HepG2 (cell line): ENCODE data around the gene TOM1L1. TPM values are rescaled to one million over a fixed set of nuclear protein-coding genes. Genes with fewer than 3 reads are reported as not detected.

Source experiments
- ATAC-seq: fragments of 200-7000 bp; cut with Tn5 transposase; 3 replicates; pipeline ENCODE4 v1.9.1; 2020; ENCODE audit warnings: mild to moderate bottlenecking, moderate library complexity
- BruUV-seq: library from RNA; stranded (reverse); fragments of 400-500 nt; replicated peaks from 2 replicates; lab custom pipeline; 2021; lab: Mats Ljungman, UMichigan
- CTCF ChIA-PET: fragments of 300-600 bp; formaldehyde crosslinking; extraction: SDS; loops from one replicate; lab custom pipeline; 2021; ENCODE audit warnings: low total read pairs, inconsistent platforms, low intra/inter-chr PET ratio; lab: Yijun Ruan, JAX
- POLR2A ChIA-PET: fragments of 350-600 bp; sonication (Branson Sonifier 250); formaldehyde crosslinking; loops from one replicate; lab custom pipeline; 2020; ENCODE audit warnings: antibody characterized with exemption, inconsistent platforms; lab: Yijun Ruan, JAX
- DNase-seq: peaks from one replicate; pipeline ENCODE4 v3.0.0-alpha.2; 2015; ENCODE audit warnings: low spot score
- FAIRE-seq: peaks from 3 replicates; lab custom pipeline; 2011; peaks lifted over from hg19 to GRCh38; lab: Jason Lieb, UNC
- H2AFZ ChIP-seq: one replicate; pipeline ENCODE4 v1.6.1; 2011; ENCODE audit warnings: low read length, inconsistent platforms
- H3K27ac ChIP-seq: fragments of 300-600 bp; 3 replicates; pipeline ENCODE4 v1.8.0; 2011; ENCODE audit warnings: mixed run types, mild to moderate bottlenecking, mixed read lengths, low read length, inconsistent platforms; ENCODE audit not compliant: insufficient read depth; ENCODE audit errors: extremely low read length
- H3K27me3 ChIP-seq, 2 experiments: fragments of 200-600 bp in 1 of 2; 2 replicates in 1 of 2; 3 replicates in 1 of 2; pipeline versions ENCODE4 v1.6.0 to v1.8.0; 2011; ENCODE audit warnings: low read length in 2 of 2, mild to moderate bottlenecking in 2 of 2, moderate library complexity in 2 of 2, inconsistent platforms in 1 of 2; ENCODE audit not compliant: insufficient read depth in 2 of 2, control insufficient read depth in 1 of 2
- H3K36me3 ChIP-seq, 2 experiments: fragments of 200-600 bp in 1 of 2; replicated peaks in 1 of 2; 2 replicates in 1 of 2; 3 replicates in 1 of 2; pipeline versions ENCODE4 v1.5.1 to v1.8.0; 2011; ENCODE audit warnings: low read length in 2 of 2, inconsistent platforms in 1 of 2; ENCODE audit not compliant: insufficient read depth in 2 of 2, control insufficient read depth in 1 of 2
- H3K4me1 ChIP-seq: 2 replicates; pipeline ENCODE4 v1.5.1; 2012; ENCODE audit warnings: low read length, inconsistent platforms; ENCODE audit not compliant: insufficient read depth
- H3K4me2 ChIP-seq: 2 replicates; pipeline ENCODE4 v1.6.0; 2011; ENCODE audit warnings: low read depth, low read length, inconsistent platforms
- H3K4me3 ChIP-seq, 3 experiments: fragments of 200-600 bp in 1 of 3; sonication (generic), shearing (Covaris generic) in 1 of 3; replicated peaks in 1 of 3; 2 replicates each; pipeline ENCODE4 v1.5.1; 2011 to 2016; ENCODE audit warnings: low read length in 3 of 3, inconsistent platforms in 2 of 3, low read depth in 2 of 3, mild to moderate bottlenecking in 2 of 3, control low read depth in 1 of 3, mixed read lengths in 1 of 3; ENCODE audit not compliant: insufficient read depth in 1 of 3
- H3K79me2 ChIP-seq: one replicate; pipeline ENCODE4 v1.6.1; 2011; ENCODE audit warnings: low read length, inconsistent platforms; ENCODE audit not compliant: insufficient read depth
- H3K9ac ChIP-seq: 2 replicates; pipeline ENCODE4 v1.6.0; 2011; ENCODE audit warnings: mild to moderate bottlenecking, low read depth, low read length, inconsistent platforms; ENCODE audit not compliant: insufficient read depth
- H3K9me3 ChIP-seq: 2 replicates; pipeline ENCODE4 v1.5.1; 2012; ENCODE audit warnings: mild to moderate bottlenecking, low read length
- H4K20me1 ChIP-seq: 2 replicates; pipeline ENCODE4 v1.6.0; 2011; ENCODE audit warnings: inconsistent platforms, mild to moderate bottlenecking, low read length, moderate library complexity; ENCODE audit not compliant: insufficient read depth
- ARID5B ChIP-seq: IDR thresholded peaks from 2 replicates; pipeline ENCODE4 v1.4.0; 2020; ENCODE audit warnings: mild to moderate bottlenecking, missing genetic modification reagents
- ELF1 ChIP-seq: sonication (generic); formaldehyde crosslinking; IDR thresholded peaks from 2 replicates; pipeline ENCODE4 v1.4.0; 2020; ENCODE audit warnings: missing genetic modification reagents
- KDM6A ChIP-seq: IDR thresholded peaks from 2 replicates; pipeline ENCODE4 v1.6.1; 2016; ENCODE audit warnings: low read depth
- KLF11 ChIP-seq: IDR thresholded peaks from 2 replicates; pipeline ENCODE4 v1.6.1; 2016; ENCODE audit warnings: missing compliant biosample characterization
- NR2C2 ChIP-seq: sonication (generic); formaldehyde crosslinking; IDR thresholded peaks from 2 replicates; pipeline ENCODE4 v1.4.0; 2020; ENCODE audit warnings: missing genetic modification reagents, mild to moderate bottlenecking, moderate library complexity, borderline replicate concordance
- SIN3B ChIP-seq: fragments of 150-350 bp; IDR thresholded peaks from 2 replicates; pipeline ENCODE4 v1.6.1; 2014; ENCODE audit warnings: low read length
- SKI ChIP-seq: fragments of 450-650 bp; IDR thresholded peaks from one replicate; pipeline ENCODE4 v1.6.1; 2018; ENCODE audit warnings: mild to moderate bottlenecking; ENCODE audit not compliant: partially characterized antibody
- SNAPC2 ChIP-seq: sonication (generic); formaldehyde crosslinking; IDR thresholded peaks from 2 replicates; pipeline ENCODE4 v1.8.1; 2022; ENCODE audit warnings: mild to moderate bottlenecking, missing genetic modification reagents
- THAP7 ChIP-seq: sonication (generic); formaldehyde crosslinking; IDR thresholded peaks from 2 replicates; pipeline ENCODE4 v1.8.1; 2023; ENCODE audit warnings: mild to moderate bottlenecking, missing genetic modification reagents
- ZNF276 ChIP-seq: sonication (generic); formaldehyde crosslinking; IDR thresholded peaks from 2 replicates; pipeline ENCODE4 v1.4.0; 2020; ENCODE audit warnings: mild to moderate bottlenecking, low read depth, missing genetic modification reagents
- ZNF691 ChIP-seq: sonication (generic); formaldehyde crosslinking; IDR thresholded peaks from 2 replicates; pipeline ENCODE4 v1.4.0; 2020; ENCODE audit warnings: missing genetic modification reagents, low read depth, mild to moderate bottlenecking, borderline replicate concordance
- in situ Hi-C: cut with HindIII; loops from 2 replicates; pipeline ENCODE4 v1.10.0; 2017; ENCODE audit warnings: low pct_unique_long_range_greater_than_20kb; ENCODE audit not compliant: extremely low pct_ligation_motif_present
- intact Hi-C: fragments of 100-400 bp; cut with micrococcal nuclease; formaldehyde crosslinking; loops from one replicate; pipeline ENCODE4 v1.10.0; 2022; ENCODE audit not compliant: unreplicated experiment
- polyA plus RNA-seq, 8 experiments: library from polyadenylated mRNA; depleted of rRNA in 3 of 8; stranded (reverse) in 7 of 8; unstranded in 1 of 8; fragments of >200 nt; fragmentation: Illumina TruSeq in 4 of 8; extraction: Trizol in 4 of 8; gene quantifications; 2 replicates each; pipeline versions ENCODE4 v1.2.1 to v1.2.3, GENCODE V29; 2011 to 2016; ENCODE audit warnings: low read depth in 4 of 8, missing spikeins in 1 of 8, mixed read lengths in 1 of 8; ENCODE audit not compliant: insufficient read depth in 1 of 8
- total RNA-seq, 5 experiments: library from RNA; depleted of rRNA; stranded (reverse); fragments of >200 nt; fragmentation: Illumina TruSeq; extraction: Trizol; gene quantifications; 2 replicates each; pipeline ENCODE4 v1.2.3, GENCODE V29; 2016; ENCODE audit warnings: low read depth in 1 of 5

The TOM1L1 gene
- total and polyA plus RNA-seq, 2 of the 13 experiments (the other 11 are each of a cell fraction or from before 2014, with no cell fraction given), result 45.3 to 51.3 TPM

- Histone ChIP-seq H3K36me3 (peaks cover 2 to 10% of the 10 kb centered on the region in 2 experiments; a peak in 4 of 5 replicates), H3K27me3 (no peaks in the 10 kb centered on the region), H3K9me3 (peaks cover 7% of the 10 kb centered on the region), H3K27ac (no peak overlapping the region), H3K4me3 (no peak overlapping the region), H4K20me1 (no peaks in the 10 kb centered on the region), H3K9ac (no peak overlapping the region), H2AFZ (no peak overlapping the region), H3K4me2 (no peak overlapping the region), H3K79me2 (peaks cover 65% of the 10 kb centered on the region), H3K4me1 (peaks cover 12% of the 10 kb centered on the region; the same call in 1 of the 2 replicates)
- in situ Hi-C loops, result no loop called here
- ATAC-seq (no peak), FAIRE-seq (no peak), DNase-seq (no peak)
- BruUV-seq, result no TSS peak
- TF ChIP-seq NR2C2 (no peak), SNAPC2 (CRISPR knock-in tag) (no peak)
- POLR2A ChIA-PET, result no interaction called here
- CTCF ChIA-PET, result no interaction called here
- intact Hi-C loops, result no loop called here
Measured at GRCh38 chr17:54982399-54982798, 81.7 kb downstream of the TOM1L1 start.

- Histone ChIP-seq H3K27ac (no peak overlapping the region), H3K79me2 (peaks cover 57% of the 10 kb centered on the region), H3K4me1 (peaks cover 12% of the 10 kb centered on the region; the same call in 1 of the 2 replicates), H3K9me3 (peaks cover 7% of the 10 kb centered on the region), H4K20me1 (no peaks in the 10 kb centered on the region), H2AFZ (no peak overlapping the region), H3K4me3 (no peak overlapping the region), H3K27me3 (no peaks in the 10 kb centered on the region), H3K4me2 (no peak overlapping the region), H3K36me3 (peaks cover 2 to 10% of the 10 kb centered on the region in 2 experiments; a peak in 4 of 5 replicates), H3K9ac (no peak overlapping the region)
- ATAC-seq (no peak), DNase-seq (no peak), FAIRE-seq (no peak)
- in situ Hi-C loops (no loop called here), intact Hi-C loops (no loop called here)
- no TSS peak for BruUV-seq
- CTCF ChIA-PET, result no interaction called here
- POLR2A ChIA-PET, result no interaction called here
- TF ChIP-seq SIN3B (no peak), ZNF691 (CRISPR knock-in tag) (no peak), SKI (no peak), THAP7 (no peak), ZNF276 (CRISPR knock-in tag) (no peak), KLF11 (CRISPR knock-in tag) (no peak), ARID5B (CRISPR knock-in tag) (no peak), KDM6A (CRISPR knock-in tag) (no peak), ELF1 (CRISPR knock-in tag) (no peak)
Measured at GRCh38 chr17:54983260-54983659, 82.6 kb downstream of the TOM1L1 start.
